ENCODE measurements around the gene STAT5A.

- no peak for TF ChIP-seq CTCF (IDR thresholded peaks at IDR 0.05)
- TF ChIP-seq POLR2AphosphoS5 (IDR thresholded peaks at IDR 0.05): no peak
- TF ChIP-seq POLR2A (IDR thresholded peaks at IDR 0.05): no peak
These were observed 14.6 kb upstream of the STAT5A start for GRCh38 chr17:42273474-42274252.

Measured in breast epithelium (tissue), 3 donors.